Suprapubic skin (tissue), 4 donors: ENCODE measurements around the gene CCNDBP1.

ENCODE experiments used
- EP300 ChIP-seq: sonication (generic); formaldehyde crosslinking; IDR thresholded peaks from one replicate; pipeline ENCODE4 v1.6.1; 2017; ENCODE audit warnings: antibody characterized with exemption
- POLR2AphosphoS5 ChIP-seq, 3 donors: sonication (generic); formaldehyde crosslinking; IDR thresholded peaks; one replicate each; pipeline ENCODE4 v1.6.1; 2017; ENCODE audit warnings: antibody characterized with exemption in 3 of 3
- TF ChIP-seq, protein P1 (sequence below), 2 donors: fragments of 200-600 bp in 1 of 2; fragments of 450-650 bp in 1 of 2; sonication (generic) in 1 of 2; IDR thresholded peaks; one replicate each; pipeline ENCODE4 v1.5.1; 2016 to 2019; ENCODE audit warnings: antibody characterized with exemption in 2 of 2, mild to moderate bottlenecking in 1 of 2, moderate library complexity in 1 of 2

DNA sequence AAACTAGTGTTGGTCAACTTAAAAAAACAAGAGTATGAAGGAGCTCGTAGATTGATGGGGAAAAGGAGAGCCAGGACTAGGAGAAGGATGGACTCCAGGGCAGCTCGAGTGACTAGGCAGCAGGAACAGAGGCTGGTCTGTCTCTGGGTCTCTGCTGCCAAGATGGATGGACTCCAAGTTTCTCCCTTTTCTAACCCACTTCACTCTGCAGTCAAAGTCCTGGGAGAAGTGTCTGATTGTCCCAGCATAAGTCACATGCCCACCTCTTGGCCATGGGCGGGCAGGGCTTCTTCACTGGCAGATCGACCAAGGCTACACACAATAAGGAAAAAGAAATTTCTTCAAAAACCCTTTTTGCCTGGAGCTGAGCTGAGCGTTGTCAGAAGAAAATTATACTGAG is 44.8 kb downstream of the CCNDBP1 start:
- TF ChIP-seq, protein P1, sequence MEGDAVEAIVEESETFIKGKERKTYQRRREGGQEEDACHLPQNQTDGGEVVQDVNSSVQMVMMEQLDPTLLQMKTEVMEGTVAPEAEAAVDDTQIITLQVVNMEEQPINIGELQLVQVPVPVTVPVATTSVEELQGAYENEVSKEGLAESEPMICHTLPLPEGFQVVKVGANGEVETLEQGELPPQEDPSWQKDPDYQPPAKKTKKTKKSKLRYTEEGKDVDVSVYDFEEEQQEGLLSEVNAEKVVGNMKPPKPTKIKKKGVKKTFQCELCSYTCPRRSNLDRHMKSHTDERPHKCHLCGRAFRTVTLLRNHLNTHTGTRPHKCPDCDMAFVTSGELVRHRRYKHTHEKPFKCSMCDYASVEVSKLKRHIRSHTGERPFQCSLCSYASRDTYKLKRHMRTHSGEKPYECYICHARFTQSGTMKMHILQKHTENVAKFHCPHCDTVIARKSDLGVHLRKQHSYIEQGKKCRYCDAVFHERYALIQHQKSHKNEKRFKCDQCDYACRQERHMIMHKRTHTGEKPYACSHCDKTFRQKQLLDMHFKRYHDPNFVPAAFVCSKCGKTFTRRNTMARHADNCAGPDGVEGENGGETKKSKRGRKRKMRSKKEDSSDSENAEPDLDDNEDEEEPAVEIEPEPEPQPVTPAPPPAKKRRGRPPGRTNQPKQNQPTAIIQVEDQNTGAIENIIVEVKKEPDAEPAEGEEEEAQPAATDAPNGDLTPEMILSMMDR (IDR thresholded peaks at IDR 0.05) = no peak
- TF ChIP-seq POLR2AphosphoS5 (IDR thresholded peaks at IDR 0.05) (no peak), EP300 (no peak)
